HG03060 (cell line): ENCODE results near the gene SCO1.
"Not testable (repeated sequence)": the region's sequence is repeated elsewhere in the genome, so short reads cannot be mapped to it uniquely, and the experiment has no call there.

ENCODE experiments used
- ATAC-seq: cut with Tn5 transposase; IDR thresholded peaks from one replicate; pipeline ENCODE4 v1.9.1; 2021; ENCODE audit warnings: low read depth, moderate number of reproducible peaks; ENCODE audit not compliant: unreplicated experiment

Gene SCO1

DNA sequence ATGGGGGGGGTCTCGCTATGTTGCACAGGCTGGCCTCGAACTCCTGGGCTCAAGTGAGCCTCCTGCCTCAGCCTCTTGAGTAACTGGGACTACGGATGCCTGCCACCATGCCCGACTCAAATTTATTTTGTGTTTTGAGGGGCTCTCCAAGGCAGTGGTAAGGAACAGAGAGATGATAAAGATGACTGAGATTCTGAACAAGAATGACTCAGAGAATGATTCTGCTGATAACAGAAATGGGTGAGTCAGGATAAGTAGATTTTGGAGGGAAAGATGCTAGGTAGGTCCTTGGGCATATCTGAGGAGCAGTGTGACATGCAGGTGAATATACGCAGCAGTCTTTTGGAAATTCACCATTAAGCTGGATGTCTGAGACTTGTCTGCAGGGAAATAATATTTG, 29.9 kb upstream of the SCO1 start:
- ATAC-seq, result no peak

DNA sequence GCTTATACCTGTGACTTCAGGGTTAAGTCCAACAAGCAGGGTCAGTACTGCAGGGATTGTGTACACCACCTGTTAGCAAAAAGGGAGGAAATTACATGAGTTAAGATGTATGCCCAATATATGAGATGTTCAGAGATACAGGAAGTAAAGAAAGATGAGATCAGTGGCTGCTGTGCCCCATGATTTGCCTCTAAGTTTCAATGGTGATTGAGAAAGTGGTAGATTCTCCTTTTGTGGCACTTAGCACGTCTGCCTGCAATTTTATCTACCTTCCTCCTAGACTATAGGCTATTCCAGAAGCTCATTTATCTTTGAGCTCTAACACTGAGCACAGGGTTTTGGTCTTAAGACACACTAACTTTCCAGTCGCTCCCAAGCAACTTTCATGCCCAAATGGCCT, 28.9 kb upstream of the SCO1 start:
- ATAC-seq, result no peak

DNA sequence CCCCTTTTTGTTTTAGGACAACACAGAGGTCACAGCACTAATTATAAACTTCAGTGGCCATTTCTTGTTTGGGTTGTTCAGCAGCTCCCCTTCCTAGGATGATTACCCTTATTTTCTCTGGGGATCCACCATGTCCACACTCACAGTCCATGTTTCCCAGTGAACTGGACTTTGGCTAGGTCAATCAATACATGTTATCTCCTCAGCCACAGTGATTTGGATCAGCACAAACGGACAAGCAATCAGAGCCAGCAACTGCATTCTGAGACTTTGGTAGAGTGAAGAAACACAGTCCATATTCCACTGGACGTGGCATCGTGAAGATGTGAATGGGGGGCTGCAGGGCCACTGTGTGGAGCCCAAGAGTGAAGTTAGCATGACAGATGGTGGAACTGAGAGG, 27.9 kb upstream of the SCO1 start:
- ATAC-seq, result no peak

DNA sequence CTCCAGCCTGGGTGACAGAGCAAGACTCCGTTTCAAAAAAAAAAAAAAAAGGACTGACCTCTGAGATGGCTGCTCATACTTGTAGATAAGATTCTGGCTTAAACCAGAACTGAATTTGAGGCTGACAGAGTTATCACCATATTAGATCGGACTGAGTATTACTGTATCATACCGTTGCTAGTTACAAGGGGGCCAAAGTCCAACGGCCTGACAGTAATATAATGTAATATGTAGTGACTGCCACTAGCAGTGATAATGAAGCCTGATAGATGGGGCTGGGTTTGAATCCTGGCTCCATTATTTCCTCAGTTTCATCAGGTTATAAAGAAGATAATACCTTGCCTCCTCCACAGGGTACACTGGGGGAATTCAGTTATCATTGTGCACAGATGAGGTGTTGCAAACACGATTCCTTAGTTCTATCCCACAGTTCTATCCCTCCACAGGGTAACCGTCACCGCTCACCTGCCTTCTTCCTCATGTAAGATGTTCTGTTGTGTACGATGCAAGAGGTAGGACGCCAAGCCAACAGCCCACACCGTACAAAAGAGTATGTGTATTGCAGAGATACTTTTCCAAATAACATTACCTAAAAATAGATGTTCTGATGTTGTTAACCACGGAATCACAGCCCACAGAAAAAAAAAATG, 27.3 kb upstream of the SCO1 start:
- ATAC-seq, result no peak

DNA sequence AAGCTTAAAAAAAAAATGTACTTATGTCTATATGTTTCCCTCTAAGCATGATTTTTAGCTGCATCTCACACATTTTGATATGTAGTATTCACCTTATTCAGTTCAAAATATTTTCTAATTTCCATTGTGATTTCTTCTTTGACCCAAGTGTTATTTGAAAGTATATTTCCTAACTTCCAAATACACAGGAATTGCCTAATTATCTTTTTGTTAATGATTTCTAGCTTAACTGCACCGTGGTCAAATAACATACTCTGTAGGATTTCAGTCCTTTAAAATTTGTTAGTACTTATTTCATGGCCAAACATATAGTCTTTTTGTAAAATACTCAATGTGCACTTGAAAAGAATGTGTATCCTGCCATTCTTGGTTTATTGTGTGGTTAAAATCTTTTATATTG, 21.2 kb upstream of the SCO1 start:
- no peak for ATAC-seq

DNA sequence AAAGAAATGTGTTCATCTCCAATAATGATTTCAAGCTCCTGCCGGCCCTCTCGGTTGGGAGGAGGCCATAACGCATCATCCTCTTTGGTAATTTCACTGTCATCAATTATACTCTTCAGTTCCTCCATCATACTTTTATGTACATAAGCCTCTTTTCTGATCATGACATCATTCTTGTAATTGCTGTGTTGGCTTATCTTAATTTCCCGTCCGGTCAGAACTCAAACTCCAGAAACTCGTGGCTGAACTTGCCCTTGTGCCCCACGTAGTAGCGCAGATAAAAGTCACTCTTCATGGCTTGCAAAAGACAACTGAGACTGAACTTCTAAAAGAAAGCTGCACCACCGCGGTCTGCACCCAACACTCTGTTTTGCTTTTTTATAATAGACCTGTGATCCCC, 18.9 kb upstream of the SCO1 start:
- no peak for ATAC-seq

DNA sequence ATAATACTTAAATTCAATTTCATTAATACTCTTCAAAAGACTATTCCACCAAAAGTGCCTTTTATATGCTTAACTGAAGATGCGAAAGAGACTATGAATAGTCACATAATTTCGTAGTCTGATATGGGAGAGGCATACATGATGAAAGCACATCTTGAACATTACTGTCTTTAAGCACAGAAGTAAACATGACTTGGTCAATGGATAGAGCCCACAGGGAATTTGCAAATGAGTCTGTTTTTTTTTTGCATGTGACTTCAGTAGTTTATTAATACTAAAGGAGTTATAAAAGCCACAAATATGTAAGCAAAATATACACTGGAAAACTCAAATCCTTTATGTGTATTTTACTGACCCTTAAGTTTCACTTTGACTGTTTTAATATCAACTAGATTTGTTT, 16.0 kb upstream of the SCO1 start:
- ATAC-seq, result no peak

DNA sequence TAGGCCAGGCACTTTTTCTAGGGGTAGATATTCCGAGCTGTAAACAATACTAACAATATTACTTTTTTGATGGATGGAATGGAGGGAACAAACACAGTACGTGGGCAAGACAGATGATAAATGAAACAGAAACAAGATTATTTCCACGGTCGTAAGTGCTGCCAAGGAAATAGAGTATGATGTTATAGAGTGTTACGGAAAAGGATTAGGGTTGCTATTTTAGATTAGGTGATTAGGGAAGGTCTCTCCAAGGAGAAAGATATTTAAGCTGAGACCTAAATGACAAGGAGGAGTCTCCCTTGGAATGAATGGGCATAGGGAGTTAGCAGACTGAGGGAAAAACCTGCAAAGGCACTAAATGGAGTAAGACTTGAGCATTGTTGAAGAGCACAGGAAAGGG, 8.4 kb upstream of the SCO1 start:
- ATAC-seq, result no peak

DNA sequence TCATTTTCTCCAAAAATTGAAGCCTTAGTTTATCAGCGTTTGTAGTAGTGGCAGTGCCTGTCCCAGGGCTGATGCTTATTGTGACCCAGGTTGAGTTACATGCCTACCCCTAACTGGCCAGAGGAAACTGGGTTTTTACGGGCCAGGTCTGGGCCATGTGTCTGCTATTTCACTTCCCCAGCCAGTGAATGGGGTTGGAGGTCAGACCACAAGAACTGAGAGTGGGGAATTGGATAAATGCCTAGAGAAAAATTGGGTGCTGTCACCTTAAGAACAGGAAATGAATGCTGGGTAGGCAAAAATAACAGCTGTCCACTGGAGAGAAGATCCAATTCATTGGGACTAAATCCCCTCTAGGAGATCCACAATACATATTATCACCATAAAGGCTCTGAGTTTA, 5.2 kb upstream of the SCO1 start:
- ATAC-seq, result no peak

DNA sequence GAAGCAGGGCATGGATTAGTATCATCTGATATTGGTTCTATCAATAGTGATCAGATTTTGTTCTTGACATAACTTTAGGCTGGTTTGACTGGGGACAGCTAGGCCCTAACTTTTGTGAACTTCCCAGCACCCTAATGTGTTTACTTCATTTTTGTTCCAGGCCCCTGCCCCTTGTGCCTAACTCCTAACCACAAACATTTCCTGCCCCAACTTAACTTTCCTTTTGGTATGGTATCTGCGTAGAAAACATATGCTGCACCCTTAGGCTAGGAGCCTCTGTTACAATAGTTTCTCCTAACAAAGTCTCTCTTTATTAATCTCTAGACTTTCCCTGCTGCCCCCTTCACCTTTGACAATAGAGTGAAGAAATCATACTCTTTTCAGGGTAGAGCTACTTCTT, 2.5 kb upstream of the SCO1 start:
- ATAC-seq, result no peak

DNA sequence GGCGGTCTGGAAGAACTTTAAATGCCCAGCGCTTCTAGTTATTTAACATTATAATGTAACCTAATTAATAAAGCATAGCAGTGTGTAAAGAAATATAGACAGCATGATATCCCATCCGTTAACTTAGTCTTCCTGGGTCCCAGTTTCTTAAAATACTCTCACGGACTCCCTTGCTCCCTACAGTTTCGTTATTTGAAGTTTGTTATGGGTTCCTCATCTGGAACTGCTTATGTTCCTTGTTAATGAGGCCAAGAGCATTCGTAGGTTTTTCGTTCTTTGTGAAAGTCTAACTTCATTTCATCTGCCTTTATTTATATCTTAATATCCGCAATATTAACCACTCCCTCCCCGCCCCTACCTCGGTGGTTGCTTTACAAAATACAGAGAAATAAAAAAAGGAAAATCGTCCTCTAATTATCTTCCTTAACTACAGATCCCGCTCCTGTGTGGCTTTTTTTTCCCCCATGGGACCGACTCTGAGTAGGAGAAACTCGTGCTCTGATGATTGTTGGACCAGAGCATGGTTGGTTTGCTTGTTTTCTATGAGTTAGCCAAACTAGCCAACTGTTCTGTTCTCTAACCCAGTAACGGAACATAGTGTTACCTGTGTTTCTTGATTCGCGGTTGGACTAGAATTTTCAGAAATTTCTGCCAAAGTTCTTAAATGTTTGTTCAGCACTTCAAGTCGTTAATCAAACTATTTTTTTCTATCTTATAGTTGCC, 924 bp upstream of the SCO1 start:
- ATAC-seq, result no peak

DNA sequence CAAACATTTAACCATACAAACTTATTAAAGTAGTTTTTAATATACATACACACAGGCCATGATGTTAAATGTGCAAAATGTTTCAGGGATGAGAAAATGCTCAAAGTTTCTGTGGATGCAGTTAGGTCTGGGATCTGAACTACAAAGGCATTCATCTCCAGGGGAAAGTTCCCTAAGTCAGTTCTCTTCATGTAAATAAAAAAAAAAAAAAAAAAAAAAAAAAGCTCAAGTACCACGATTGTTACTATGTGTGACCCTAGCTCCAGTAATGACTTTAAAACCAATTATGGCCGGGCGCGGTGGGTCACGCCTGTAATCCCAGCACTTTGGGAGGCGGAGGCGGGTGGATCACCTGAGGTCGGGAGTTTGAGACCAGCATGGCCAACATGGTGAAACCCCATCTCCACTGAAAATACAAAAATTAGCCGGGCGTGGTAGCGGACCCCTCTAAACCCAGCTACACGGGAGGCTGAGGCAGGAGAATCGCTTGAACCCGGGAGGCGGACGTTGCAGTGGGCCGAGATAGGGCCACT, 1.4 kb downstream of the SCO1 start:
- not testable (repeated sequence) for ATAC-seq

DNA sequence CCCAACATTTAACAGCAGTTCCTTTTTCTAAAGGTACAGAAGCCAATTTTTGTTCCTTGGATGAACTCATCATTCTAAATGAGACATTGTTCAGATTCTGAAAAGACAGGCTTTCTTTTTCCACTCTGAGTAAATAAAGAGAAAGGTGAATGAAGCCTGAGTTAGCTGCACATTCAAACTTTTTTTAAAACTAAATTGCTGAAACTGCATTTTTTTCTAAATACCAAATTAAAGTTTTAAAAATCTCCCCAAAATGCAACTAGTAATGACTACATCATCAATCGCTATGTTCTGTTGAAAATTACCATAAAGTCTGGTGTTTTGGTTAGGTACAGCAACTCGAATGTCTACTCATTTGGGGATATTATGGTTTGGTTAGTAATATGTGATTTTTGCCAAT, 9.8 kb downstream of the SCO1 start:
- ATAC-seq, result no peak

DNA sequence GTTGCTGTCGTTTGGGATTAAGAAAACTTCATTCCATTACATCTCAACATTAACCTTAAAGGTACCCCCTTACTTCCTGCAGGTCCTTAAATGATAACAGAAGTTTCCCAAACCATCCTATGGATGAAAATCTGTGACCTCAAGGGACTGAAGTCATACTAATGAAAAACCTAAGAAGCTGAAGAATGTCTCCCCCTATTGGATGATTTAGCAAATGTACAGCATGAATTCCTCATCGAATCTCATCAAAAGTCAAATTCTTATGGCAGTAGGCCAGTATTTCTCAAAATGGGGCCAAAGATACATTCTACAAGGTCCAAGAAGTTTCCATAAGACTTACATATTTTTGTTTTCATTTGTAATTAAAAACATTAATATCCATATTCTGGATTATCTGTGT, 13.5 kb downstream of the SCO1 start:
- ATAC-seq, result no peak

DNA sequence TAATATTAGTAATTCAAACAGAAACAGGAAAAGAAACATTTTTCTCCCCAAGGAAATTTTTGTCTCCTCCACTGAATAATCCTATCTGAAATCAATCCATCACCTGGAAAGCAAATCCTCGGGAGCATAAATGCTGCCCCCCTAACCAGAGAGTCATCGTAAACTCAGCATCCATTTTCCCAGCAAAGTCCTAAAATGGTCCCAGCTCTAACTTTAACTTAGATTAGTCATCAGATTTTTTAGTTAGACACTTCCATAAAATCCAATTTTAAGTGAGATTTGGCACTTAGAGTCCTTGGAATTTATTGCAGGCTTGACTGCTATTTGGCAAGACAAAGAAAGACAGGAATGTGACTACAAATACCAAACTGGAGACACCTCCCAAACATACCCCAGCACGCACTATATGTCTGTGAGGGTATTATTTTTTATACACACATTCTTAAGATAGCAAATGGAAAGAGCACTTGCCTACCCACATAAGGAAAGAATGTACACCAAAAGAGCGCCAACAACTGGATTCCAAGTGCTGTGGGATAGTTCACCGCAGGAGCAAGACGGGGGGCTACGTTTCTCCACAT, 15.4 kb downstream of the SCO1 start:
- ATAC-seq, result no peak

DNA sequence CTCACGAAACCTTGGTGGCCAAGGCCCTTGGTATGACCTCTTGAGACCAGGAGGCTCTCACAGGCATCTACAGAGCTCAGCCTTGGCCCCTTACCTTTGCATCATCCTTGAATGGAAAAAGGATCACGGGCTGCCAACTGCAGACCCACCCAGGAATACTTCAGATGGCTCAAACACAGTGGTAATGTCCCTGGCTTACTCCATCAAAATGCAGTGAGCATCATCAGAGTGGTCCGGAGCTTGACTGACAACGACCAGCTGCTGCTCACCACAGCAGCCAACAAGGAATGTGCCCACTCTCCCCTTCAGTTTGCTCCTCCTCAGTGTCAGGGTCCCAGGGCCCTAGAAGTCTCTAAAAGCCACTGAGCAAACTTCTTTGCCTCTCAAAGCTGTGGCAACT, 22.6 kb downstream of the SCO1 start:
- ATAC-seq, result no peak

DNA sequence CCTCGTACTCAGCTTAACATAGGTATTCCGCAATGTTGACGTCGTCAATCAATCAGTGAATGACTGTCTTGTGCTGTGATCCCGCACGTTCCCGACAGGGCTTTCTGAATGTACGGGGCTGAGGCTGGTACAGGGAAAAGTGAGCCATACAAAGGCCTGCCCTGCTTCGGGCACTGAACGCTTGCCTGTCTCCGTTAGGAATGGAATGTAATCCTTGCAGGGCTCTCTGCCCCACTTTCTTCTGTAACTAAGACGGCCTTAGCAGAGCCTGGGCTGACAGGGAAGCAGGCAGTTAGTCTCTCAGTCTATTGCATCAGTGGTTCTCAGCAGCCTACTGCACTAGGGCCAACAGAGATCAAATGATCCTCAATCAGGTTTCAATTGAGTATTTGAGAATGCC, 24.0 kb downstream of the SCO1 start:
- no peak for ATAC-seq

DNA sequence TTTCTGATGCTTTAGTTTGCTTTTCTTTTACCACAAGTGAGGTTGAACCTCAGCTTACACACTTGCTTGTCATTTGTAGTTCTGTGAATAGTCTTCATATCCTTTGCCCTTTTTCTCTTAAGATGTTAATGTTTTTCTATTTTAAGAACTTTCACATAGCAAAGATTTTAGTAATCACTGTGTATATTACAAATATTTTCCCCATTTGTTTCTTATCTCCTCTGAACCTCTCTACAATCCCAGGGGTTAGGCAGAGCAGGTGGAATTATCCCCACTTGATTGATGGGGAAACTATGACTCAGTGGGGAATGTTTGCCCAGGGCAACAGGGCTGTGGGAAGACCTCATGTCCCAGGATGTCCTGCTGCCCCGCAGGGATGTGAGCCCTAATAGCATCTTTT, 28.6 kb downstream of the SCO1 start:
- ATAC-seq, result no peak

DNA sequence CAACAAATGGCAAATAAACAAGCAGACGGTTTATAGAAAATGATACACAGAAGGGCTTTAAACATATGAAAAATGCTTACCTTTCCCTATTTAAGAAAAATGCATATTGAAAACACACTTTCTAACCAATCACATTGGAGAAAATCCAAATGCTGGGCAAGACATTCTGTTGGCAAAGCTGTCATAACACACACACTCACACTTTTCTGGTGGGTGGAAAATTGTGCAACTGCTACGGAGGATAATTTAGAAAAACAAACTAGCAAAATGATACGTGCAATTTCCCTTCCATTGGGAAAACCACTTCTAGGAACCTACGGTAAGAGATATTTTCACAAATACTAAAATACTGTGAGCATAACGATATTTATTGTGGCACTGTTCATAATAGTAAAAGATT, 30.4 kb downstream of the SCO1 start:
- ATAC-seq, result no peak

DNA sequence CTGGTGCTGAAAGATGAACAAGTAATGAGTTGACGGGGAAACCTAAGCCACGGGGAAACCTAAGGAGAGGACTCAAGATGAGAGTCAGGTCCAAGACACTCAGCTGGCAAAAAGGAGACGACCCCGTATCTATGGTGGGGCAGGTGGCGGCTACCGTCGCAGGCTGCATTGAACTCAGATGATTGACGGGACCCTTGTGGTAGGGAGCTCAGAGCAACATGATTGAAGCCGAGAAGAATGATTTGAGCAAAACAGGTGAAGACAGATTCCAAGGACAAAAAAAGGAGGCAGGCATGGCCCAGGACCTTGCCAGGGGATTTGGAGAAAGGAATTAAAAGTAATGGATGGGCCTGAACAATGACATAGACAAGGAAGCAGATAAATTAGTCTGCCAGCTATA, 32.8 kb downstream of the SCO1 start:
- no peak for ATAC-seq

DNA sequence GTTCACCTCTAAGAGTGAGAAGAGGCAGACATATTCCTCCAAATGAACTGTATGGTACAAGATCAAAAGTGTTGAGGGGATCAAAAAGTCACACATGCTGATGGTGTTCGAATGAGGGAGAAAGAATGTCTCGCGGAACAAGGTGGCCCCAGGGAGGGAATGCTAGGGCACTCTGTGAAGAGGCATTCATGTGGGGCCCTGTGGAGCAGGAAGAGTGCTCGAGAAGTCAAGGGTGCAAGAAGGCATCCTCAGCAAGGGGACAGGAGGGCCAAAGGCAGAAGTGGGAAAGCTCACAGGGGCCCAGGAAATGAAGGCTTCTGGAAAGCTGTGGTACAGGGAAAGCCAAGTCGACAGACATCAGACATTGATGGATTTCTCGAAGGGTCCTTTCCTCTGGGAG, 34.1 kb downstream of the SCO1 start:
- no peak for ATAC-seq

DNA sequence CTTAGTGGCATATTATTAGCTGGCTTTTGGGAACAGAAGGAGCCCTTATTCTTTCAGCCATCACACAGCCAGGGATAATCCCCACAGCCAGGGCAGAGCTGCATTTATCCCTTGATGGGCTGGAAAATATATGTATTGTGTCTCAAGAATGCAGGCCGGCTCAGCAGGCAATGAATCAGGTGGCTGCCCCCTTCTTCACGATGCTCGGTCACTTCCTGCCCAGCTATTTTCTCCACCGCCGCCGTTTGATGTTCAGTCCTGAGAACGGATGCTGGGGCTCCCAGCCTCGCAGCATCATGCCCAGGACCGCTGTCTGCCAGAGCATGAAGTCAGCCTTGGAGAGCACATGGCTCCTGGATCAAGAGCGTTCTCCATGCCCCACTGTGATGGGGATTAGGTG, 35.9 kb downstream of the SCO1 start:
- ATAC-seq, result no peak
